ENCODE results near the gene TRUB1.
"Not testable (repeated sequence)": the region's sequence is repeated elsewhere in the genome, so short reads cannot be mapped to it uniquely, and the experiment has no call there.

The TRUB1 gene

GRCh38 chr10:114925587-114926586 lies 12.1 kb upstream of the TRUB1 start:
- no peak for DNase-seq

- DNase-seq, result no peak
Measured at GRCh38 chr10:114928818-114929217, 9.2 kb upstream of the TRUB1 start.

GRCh38 chr10:114930320-114930719 lies 7.7 kb upstream of the TRUB1 start:
- DNase-seq, result no peak

GRCh38 chr10:114931072-114931679 lies 6.8 kb upstream of the TRUB1 start:
- no peak for DNase-seq

- no peak for DNase-seq
Measured at GRCh38 chr10:114932225-114932624, 5.8 kb upstream of the TRUB1 start.

- DNase-seq, result no peak
Measured at GRCh38 chr10:114932945-114933344, 5.0 kb upstream of the TRUB1 start.

- no peak for DNase-seq
Measured at GRCh38 chr10:114933588-114933987, 4.4 kb upstream of the TRUB1 start.

GRCh38 chr10:114933995-114934394 lies 4.0 kb upstream of the TRUB1 start:
- not testable (repeated sequence) for DNase-seq

- no peak for DNase-seq
Measured at GRCh38 chr10:114938856-114939193, 830 bp downstream of the TRUB1 start.

GRCh38 chr10:114940735-114941134 lies 2.7 kb downstream of the TRUB1 start:
- DNase-seq, result no peak

- DNase-seq, result no peak
Measured at GRCh38 chr10:114943000-114943399, 5.0 kb downstream of the TRUB1 start.

- no peak for DNase-seq
Measured at GRCh38 chr10:114953047-114953446, 15.1 kb downstream of the TRUB1 start.

GRCh38 chr10:114955984-114956383 lies 18.0 kb downstream of the TRUB1 start:
- DNase-seq, result no peak

- DNase-seq, result no peak
Measured at GRCh38 chr10:114956466-114956865, 18.5 kb downstream of the TRUB1 start.

GRCh38 chr10:114957122-114957521 lies 19.1 kb downstream of the TRUB1 start:
- no peak for DNase-seq

GRCh38 chr10:114957673-114958072 lies 19.7 kb downstream of the TRUB1 start:
- DNase-seq, result no peak

- no peak for DNase-seq
Measured at GRCh38 chr10:114962441-114962840, 24.4 kb downstream of the TRUB1 start.

- DNase-seq, result no peak
Measured at GRCh38 chr10:114963908-114964307, 25.9 kb downstream of the TRUB1 start.

- no peak for DNase-seq
Measured at GRCh38 chr10:114967071-114967470, 29.1 kb downstream of the TRUB1 start.

GRCh38 chr10:114970515-114970914 lies 32.5 kb downstream of the TRUB1 start:
- no peak for DNase-seq

GRCh38 chr10:114973306-114973705 lies 35.3 kb downstream of the TRUB1 start:
- no peak for DNase-seq

GRCh38 chr10:114973997-114974396 lies 36.0 kb downstream of the TRUB1 start:
- DNase-seq, result no peak

- no peak for DNase-seq
Measured at GRCh38 chr10:114974625-114975024, 36.6 kb downstream of the TRUB1 start.

- no peak for DNase-seq
Measured at GRCh38 chr10:114975091-114975490, 37.1 kb downstream of the TRUB1 start.
